ENCODE results near the gene IFNG.

Gene IFNG

GRCh38 chr12:68106160-68106559 is 53.4 kb downstream of the IFNG start:
- no peak for DNase-seq (ENCODE audit: low spot score)
- in situ Hi-C loops (cut with MboI; ENCODE audit: low pct_unique_long_range_greater_than_20kb, low sequenced_read_pairs, unreplicated experiment), result no loop called here
- no peak for TF ChIP-seq CTCF (IDR thresholded peaks at IDR 0.05; ENCODE audit: extremely low read depth, insufficient read depth, missing control alignments)

Measured in GM13977 (cell line).